RWPE1 (cell line): ENCODE data around the gene PLPPR5.
"Not testable (repeated sequence)": the region's sequence is repeated elsewhere in the genome, so short reads cannot be mapped to it uniquely, and the experiment has no call there.

Experiments
- CTCF ChIA-PET: fragments of 350-600 bp; sonication (Branson Sonifier 250); formaldehyde crosslinking; extraction: SDS; loops from one replicate; lab custom pipeline; 2021; lab: Yijun Ruan, JAX
- POLR2A ChIA-PET: fragments of 400-600 bp; formaldehyde crosslinking; extraction: SDS; loops from one replicate; lab custom pipeline; 2020; ENCODE audit warnings: antibody characterized with exemption; ENCODE audit not compliant: low non-redundant PET; lab: Yijun Ruan, JAX
- DNase-seq: peaks from one replicate; pipeline ENCODE4 v3.0.0; 2012; ENCODE audit warnings: low spot score
- H3K27ac ChIP-seq: fragments of 450-650 bp; 2 replicates; pipeline ENCODE4 v1.5.1; 2017
- TF ChIP-seq, protein P1 (sequence below): fragments of 450-650 bp; conservative IDR thresholded peaks from 2 replicates; pipeline ENCODE4 v1.5.1; 2017; ENCODE audit warnings: low read depth, mild to moderate bottlenecking

The PLPPR5 gene

DNA sequence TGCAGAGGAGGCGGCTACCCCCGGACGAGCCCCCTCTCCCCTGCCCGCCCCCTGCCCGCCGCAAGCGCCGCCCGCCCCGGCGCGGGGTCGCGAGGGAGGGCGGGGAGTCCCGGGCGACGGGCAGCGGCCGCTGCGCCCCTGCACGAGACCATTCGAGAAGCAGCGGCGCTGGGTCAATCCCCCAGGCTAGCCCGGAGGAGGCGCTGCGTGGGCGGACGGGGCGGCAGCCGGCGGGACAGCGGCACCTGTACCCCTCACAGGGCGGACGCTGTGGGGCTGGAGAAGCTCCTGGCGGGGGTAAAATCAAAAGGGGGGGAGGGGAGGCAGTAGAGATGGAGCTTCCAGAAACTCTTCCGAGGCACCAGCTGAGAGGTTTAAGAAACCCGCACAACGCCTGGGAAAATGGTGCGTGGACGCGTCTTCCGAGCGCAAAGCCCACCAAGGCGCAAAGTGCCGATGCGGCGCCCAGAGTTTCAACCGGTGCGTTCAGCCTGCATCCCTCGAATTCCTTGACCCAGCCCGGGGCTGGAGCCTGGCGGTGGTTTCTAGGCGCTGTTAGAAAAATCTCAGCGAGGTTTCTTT lies at the start of gene PLPPR5:
TSS of gene PLPPR5 (minus strand) at position 1 of the 582 bp plus-strand sequence. CDS start 190 bp downstream, outside the sequence.
- CTCF ChIA-PET: interaction anchor here (0.7 to 1.0 kb wide), 2 partner anchors 34 to 211 kb away, joined by 3 to 8 read pairs; no protein-coding TSS in a partner anchor
- TF ChIP-seq, protein P1, sequence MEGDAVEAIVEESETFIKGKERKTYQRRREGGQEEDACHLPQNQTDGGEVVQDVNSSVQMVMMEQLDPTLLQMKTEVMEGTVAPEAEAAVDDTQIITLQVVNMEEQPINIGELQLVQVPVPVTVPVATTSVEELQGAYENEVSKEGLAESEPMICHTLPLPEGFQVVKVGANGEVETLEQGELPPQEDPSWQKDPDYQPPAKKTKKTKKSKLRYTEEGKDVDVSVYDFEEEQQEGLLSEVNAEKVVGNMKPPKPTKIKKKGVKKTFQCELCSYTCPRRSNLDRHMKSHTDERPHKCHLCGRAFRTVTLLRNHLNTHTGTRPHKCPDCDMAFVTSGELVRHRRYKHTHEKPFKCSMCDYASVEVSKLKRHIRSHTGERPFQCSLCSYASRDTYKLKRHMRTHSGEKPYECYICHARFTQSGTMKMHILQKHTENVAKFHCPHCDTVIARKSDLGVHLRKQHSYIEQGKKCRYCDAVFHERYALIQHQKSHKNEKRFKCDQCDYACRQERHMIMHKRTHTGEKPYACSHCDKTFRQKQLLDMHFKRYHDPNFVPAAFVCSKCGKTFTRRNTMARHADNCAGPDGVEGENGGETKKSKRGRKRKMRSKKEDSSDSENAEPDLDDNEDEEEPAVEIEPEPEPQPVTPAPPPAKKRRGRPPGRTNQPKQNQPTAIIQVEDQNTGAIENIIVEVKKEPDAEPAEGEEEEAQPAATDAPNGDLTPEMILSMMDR: no peak
- no peak within 1 kb of the TSS for H3K27ac ChIP-seq
- DNase-seq: peak; percentile 5
- POLR2A ChIA-PET: no interaction called here

DNA sequence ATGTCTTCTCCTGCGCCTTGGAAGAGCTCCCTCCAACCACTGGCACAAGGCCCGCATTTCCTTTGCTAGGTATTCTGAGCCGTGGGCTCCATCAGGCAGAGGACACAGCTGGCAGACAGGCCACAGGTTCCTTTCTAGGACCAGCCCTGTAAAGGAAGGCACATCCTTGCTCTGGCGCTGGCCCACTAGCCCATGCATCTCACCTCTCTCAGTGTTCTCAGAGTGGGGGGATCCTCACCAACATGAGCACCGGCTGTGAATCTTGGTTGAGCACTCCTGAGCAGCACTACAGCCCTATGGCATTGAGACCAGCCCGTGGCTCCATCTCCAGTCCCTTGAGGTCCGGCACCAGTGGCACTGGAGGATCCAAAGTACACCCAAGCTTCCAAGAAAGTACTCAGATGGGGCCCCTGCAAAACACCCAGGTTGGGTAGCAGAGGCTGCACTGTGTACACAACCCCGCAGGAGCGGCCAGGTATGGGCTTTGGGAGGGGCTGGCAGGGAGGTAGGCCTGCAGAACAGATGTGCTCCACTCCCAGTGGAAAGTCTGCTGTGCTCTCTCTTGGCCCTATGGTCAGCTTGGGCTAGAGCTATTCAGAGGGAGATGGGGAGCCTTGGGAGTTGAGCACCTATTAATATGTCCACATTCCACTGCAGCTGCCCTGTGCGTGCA lies 47.1 kb upstream of the PLPPR5 start:
- DNase-seq: no peak
- TF ChIP-seq, protein P1: no peak
- ChIA-PET CTCF (no interaction called here), POLR2A (no interaction called here)
- no peak overlapping the region for H3K27ac ChIP-seq

DNA sequence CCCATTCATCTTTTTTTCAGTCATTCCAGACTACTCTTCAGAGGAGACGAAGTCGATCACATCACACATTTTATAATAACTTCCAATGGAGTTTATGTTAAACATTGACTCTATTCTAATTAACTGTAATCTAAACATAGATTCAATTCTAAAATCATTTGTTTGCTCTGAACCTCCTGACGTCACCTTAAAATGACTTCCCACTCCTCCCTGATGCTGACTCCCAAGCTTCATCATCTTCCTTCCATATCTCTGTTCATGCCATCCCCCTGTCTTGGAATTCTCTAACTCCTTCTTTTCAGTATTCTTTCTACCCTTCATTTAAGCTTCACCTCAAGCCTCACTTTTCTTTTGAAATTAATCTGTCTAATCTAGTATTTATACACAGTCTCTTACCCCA lies 45.1 kb upstream of the PLPPR5 start:
- TF ChIP-seq, protein P1: no peak
- ChIA-PET POLR2A (no interaction called here), CTCF (no interaction called here)
- no peak for DNase-seq
- no peak overlapping the region for H3K27ac ChIP-seq

DNA sequence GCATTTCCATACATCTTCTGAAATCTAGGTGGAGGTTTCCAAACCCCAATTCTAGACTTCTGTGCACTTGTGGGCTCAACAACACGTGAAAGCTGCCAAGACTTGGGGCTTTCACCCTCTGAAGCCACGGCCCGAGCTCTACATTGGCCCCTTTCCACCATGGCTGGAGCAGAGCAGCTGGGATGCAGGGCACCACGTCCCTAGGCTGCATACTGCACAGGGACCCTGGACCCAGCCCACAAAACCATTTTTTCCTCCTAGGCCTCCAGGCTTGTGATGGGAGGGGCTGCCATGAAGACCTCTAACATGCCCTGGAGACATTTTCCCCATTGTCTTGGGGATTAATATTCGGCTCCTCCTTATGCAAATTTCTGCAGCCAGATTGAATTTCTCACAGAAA lies 32.1 kb upstream of the PLPPR5 start:
- H3K27ac ChIP-seq, DNase-seq, CTCF ChIA-PET, POLR2A ChIA-PET: not testable (repeated sequence)

DNA sequence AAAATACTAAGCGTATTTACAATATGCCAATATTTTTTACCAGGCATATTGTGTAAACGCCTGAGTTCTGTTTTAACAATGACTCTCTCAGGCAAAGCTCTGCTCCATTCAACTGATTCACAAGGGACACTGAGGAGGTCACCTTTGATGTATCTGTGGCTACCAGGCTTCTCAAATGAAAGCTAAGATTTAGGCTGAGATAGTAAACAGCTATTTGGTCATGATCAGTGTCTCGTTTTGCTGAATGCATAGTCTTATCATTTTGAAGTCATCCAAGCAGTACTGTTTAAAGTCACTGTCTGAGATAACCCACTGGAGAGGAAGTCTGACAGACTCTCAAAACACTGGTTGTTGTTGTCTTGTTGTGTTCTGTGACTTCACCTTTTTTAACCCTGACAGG lies 13.7 kb upstream of the PLPPR5 start:
- TF ChIP-seq, protein P1: no peak
- CTCF ChIA-PET: no interaction called here
- H3K27ac ChIP-seq: no peak overlapping the region
- POLR2A ChIA-PET: no interaction called here
- no peak for DNase-seq

GRCh38 chr1:99017655-99018054 lies 13.0 kb upstream of the PLPPR5 start:
- POLR2A ChIA-PET: no interaction called here
- CTCF ChIA-PET: no interaction called here

More at GRCh38 chr1:99017655-99018054, 13.0 kb upstream of the PLPPR5 start:
- H3K27ac ChIP-seq: no peak overlapping the region
- TF ChIP-seq, protein P1: no peak
- DNase-seq: no peak
